Measurements from ENCODE around the gene ARHGAP36.

Gene ARHGAP36

GRCh38 chrX:131072871-131073571 lies 14.9 kb downstream of the ARHGAP36 start:
- no peak for DNase-seq (ENCODE audit: low spot score)

- DNase-seq (ENCODE audit: low spot score): no peak
Observed at GRCh38 chrX:131073607-131074006, 15.5 kb downstream of the ARHGAP36 start.

- no peak for DNase-seq (ENCODE audit: low spot score)
Observed at GRCh38 chrX:131081772-131082740, 23.9 kb downstream of the ARHGAP36 start.

GRCh38 chrX:131083510-131084142 lies 25.5 kb downstream of the ARHGAP36 start:
- DNase-seq (ENCODE audit: low spot score): no peak

GRCh38 chrX:131084145-131084544 lies 26.0 kb downstream of the ARHGAP36 start:
- no peak for DNase-seq (ENCODE audit: low spot score)

- DNase-seq (ENCODE audit: low spot score): no peak
Observed at GRCh38 chrX:131136776-131137175, 78.6 kb downstream of the ARHGAP36 start.

- no peak for DNase-seq (ENCODE audit: low spot score)
Observed at GRCh38 chrX:131139072-131139471, 80.9 kb downstream of the ARHGAP36 start.

All from AG08396 (cell line).